ENCODE data around the gene C14orf180. TPM values are rescaled to one million over a fixed set of nuclear protein-coding genes. Genes with fewer than 3 reads are reported as not detected.

Gene C14orf180
- total RNA-seq, 1 experiment from 2014 or later, result not detected

GRCh38 chr14:104595116-104595675 lies 15.6 kb downstream of the C14orf180 start:
- no peaks in the 10 kb centered on the region for H3K9me3 ChIP-seq (ENCODE audit: control insufficient read depth, low read depth, low read length)
- no peak overlapping the region for H2AFZ ChIP-seq (ENCODE audit: low read length)
- no peaks in the 10 kb centered on the region for H3K79me2 ChIP-seq (ENCODE audit: insufficient read depth, low read length)
- no peak overlapping the region for H4K8ac ChIP-seq (replicated peaks; ENCODE audit: insufficient read length, low read depth, low read length)
- H4K20me1 ChIP-seq (ENCODE audit: control insufficient read depth, insufficient read depth, insufficient read length), result no peaks in the 10 kb centered on the region
- H2BK20ac ChIP-seq (ENCODE audit: low read depth, low read length, poor library complexity, severe bottlenecking), result no peak overlapping the region
- no peak overlapping the region for H2BK5ac ChIP-seq (ENCODE audit: insufficient read length, low read length)
- no peak overlapping the region for H3T11ph ChIP-seq (ENCODE audit: low read length)
- H3K23me2 ChIP-seq (ENCODE audit: insufficient read length, low read depth, low read length, poor library complexity, severe bottlenecking), result no peaks in the 10 kb centered on the region
- Mint-ChIP-seq H3K27me3 (ENCODE audit: low read depth) (peaks cover 7% of the 10 kb centered on the region), H3K4me3 (no peak overlapping the region), H3K9me3 (no peaks in the 10 kb centered on the region; a peak in 1 of 5 replicates), H3K4me1 (peaks cover 0 to 5% of the 10 kb centered on the region in 2 experiments; a peak in 3 of 4 replicates), H3K36me3 (ENCODE audit: insufficient read depth in 1 of 3, low read depth in 3 of 3) (no peaks in the 10 kb centered on the region), H3K27ac (no peak overlapping the region; a peak in 1 of 7 replicates)
- H4K5ac ChIP-seq (ENCODE audit: insufficient read length, low read depth, low read length), result no peak overlapping the region
- no peaks in the 10 kb centered on the region for H3K79me1 ChIP-seq (ENCODE audit: insufficient read depth, low read depth, low read length, poor library complexity, severe bottlenecking)
- no peak overlapping the region for H3K18ac ChIP-seq (ENCODE audit: insufficient read length, low read depth, low read length)
- H3K14ac ChIP-seq (ENCODE audit: insufficient read depth, low read length), result no peak overlapping the region
- no peak overlapping the region for H3K4me2 ChIP-seq (ENCODE audit: insufficient read depth, insufficient read length, low read length)
- no peak overlapping the region for H3K27ac ChIP-seq (ENCODE audit: insufficient read length, low read depth, low read length)
- whole genome bisulfite sequencing (ENCODE audit: extremely low coverage, insufficient read length, low lambda C conversion rate), result no CpG with 5 or more reads among the region's 14 CpGs
- no peak overlapping the region for H2BK12ac ChIP-seq (ENCODE audit: insufficient read length, low read depth, low read length)
- H3K9ac ChIP-seq (ENCODE audit: extremely low read depth, insufficient read length, low read length), result no peak overlapping the region
- no peaks in the 10 kb centered on the region for H3K4me1 ChIP-seq (ENCODE audit: insufficient read depth, low read length)
- no peak overlapping the region for H4K91ac ChIP-seq (ENCODE audit: insufficient read length, low read depth, low read length)
- H2BK15ac ChIP-seq (ENCODE audit: low read depth, low read length), result no peak overlapping the region
- H3K56ac ChIP-seq (ENCODE audit: insufficient read length, low read depth, low read length), result no peak overlapping the region
- H3K27me3 ChIP-seq (ENCODE audit: insufficient read depth, low read length), result no peaks in the 10 kb centered on the region
- H3K4ac ChIP-seq (ENCODE audit: low read depth, low read length), result no peak overlapping the region
- no peak overlapping the region for H2AK5ac ChIP-seq (ENCODE audit: insufficient read length, low read length)
- TF ChIP-seq, protein P1, sequence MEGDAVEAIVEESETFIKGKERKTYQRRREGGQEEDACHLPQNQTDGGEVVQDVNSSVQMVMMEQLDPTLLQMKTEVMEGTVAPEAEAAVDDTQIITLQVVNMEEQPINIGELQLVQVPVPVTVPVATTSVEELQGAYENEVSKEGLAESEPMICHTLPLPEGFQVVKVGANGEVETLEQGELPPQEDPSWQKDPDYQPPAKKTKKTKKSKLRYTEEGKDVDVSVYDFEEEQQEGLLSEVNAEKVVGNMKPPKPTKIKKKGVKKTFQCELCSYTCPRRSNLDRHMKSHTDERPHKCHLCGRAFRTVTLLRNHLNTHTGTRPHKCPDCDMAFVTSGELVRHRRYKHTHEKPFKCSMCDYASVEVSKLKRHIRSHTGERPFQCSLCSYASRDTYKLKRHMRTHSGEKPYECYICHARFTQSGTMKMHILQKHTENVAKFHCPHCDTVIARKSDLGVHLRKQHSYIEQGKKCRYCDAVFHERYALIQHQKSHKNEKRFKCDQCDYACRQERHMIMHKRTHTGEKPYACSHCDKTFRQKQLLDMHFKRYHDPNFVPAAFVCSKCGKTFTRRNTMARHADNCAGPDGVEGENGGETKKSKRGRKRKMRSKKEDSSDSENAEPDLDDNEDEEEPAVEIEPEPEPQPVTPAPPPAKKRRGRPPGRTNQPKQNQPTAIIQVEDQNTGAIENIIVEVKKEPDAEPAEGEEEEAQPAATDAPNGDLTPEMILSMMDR (conservative IDR thresholded peaks at IDR 0.05), result no peak
- no peak for DNase-seq
- H2BK120ac ChIP-seq (ENCODE audit: low read depth, low read length, poor library complexity, severe bottlenecking), result no peak overlapping the region
- H3K23ac ChIP-seq (ENCODE audit: insufficient read length, low read depth, low read length), result no peak overlapping the region

Data from H9 (cell line).